Loucy (cell line): ENCODE results near the gene DNAJB9.

Source experiments
- CTCF ChIP-seq: fragments of 200-600 bp; sonication (generic); conservative IDR thresholded peaks from 2 replicates; pipeline ENCODE4 v1.5.1; 2014; ENCODE audit warnings: mild to moderate bottlenecking, antibody characterized with exemption, low read length
- EZH2phosphoT487 ChIP-seq: fragments of 200-600 bp; IDR thresholded peaks from 2 replicates; pipeline ENCODE4 v1.6.1; 2018; ENCODE audit warnings: antibody characterized with exemption, mild to moderate bottlenecking, moderate library complexity, borderline replicate concordance

DNA sequence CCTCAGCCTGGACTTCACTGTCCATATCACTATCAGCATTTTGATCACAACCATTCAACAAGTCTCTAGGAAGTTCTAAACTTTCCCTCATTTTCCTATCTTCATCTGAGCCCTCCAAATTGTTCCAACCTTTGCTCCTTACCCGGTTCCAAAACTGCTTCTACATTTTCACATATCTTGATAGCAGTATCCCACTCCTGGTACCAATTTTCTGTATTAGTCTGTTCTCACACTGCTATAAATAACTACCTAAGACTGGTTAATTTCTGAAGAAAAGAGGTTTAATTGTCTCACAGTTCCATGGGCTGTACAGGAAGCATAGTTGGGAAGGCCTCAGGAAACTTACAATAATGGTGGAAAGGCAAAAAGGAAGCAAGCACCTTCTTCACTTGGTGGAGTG is 12.1 kb upstream of the DNAJB9 start:
- no peak for TF ChIP-seq CTCF
- TF ChIP-seq EZH2phosphoT487, result no peak
